HL-60 (cell line): Measurements from ENCODE around the gene SOCS2.

Experiments used
- DNase-seq, 2 experiments: peaks; one replicate each; pipeline ENCODE4 v3.0.0-alpha.2; 2010 to 2020; ENCODE audit warnings: low read depth in 1 of 2, low spot score in 1 of 2
- H3K27ac ChIP-seq: fragments of 250-450 bp; sonication (Bioruptor Pico); replicated peaks from 2 replicates; pipeline ENCODE4 v1.5.1; 2020; ENCODE audit warnings: mild to moderate bottlenecking, moderate library complexity
- H3K27me3 ChIP-seq: fragments of 250-450 bp; sonication (Bioruptor Pico); 2 replicates; pipeline ENCODE4 v1.5.1; 2021; ENCODE audit warnings: mild to moderate bottlenecking, moderate library complexity; ENCODE audit not compliant: insufficient read depth, poor library complexity, severe bottlenecking
- H3K4me3 ChIP-seq: replicated peaks from 2 replicates; pipeline ENCODE4 v1.5.1; 2011; ENCODE audit warnings: mild to moderate bottlenecking, control low read depth, low read length; ENCODE audit not compliant: insufficient read depth
- CTCF ChIP-seq: IDR thresholded peaks from one replicate; pipeline ENCODE4 v1.5.1; 2011; ENCODE audit warnings: low read length, control low read depth, inconsistent platforms; ENCODE audit not compliant: insufficient read depth
- POLR2AphosphoS5 ChIP-seq: IDR thresholded peaks from 2 replicates; pipeline ENCODE4 v1.6.1; 2012; ENCODE audit warnings: low read depth
- REST ChIP-seq: IDR thresholded peaks from 2 replicates; pipeline ENCODE4 v1.6.1; 2012; ENCODE audit warnings: low read depth; ENCODE audit not compliant: insufficient replicate concordance
- SPI1 ChIP-seq: IDR thresholded peaks from 2 replicates; pipeline ENCODE4 v1.6.1; 2012; ENCODE audit warnings: low read depth, mild to moderate bottlenecking, borderline replicate concordance

Gene SOCS2

GRCh38 chr12:93573552-93574223 is 1.2 kb downstream of the SOCS2 start:
- no peak for TF ChIP-seq POLR2AphosphoS5
- H3K27me3 ChIP-seq, result peaks cover 56% of the 10 kb centered on the region
- no peak for DNase-seq
- no peak overlapping the region for H3K27ac ChIP-seq
- H3K4me3 ChIP-seq, result no peak overlapping the region

- TF ChIP-seq SPI1 (no peak), POLR2AphosphoS5 (no peak), CTCF (no peak), REST (no peak)
- no peak for DNase-seq
- Histone ChIP-seq H3K27ac (no peak overlapping the region), H3K4me3 (no peak overlapping the region), H3K27me3 (peaks cover 38% of the 10 kb centered on the region)
Measured at GRCh38 chr12:93577222-93577621, 4.7 kb downstream of the SOCS2 start.

- no peak overlapping the region for H3K4me3 ChIP-seq
- TF ChIP-seq SPI1 (no peak), REST (no peak), CTCF (no peak)
- no peak overlapping the region for H3K27ac ChIP-seq
- peaks cover 28% of the 10 kb centered on the region for H3K27me3 ChIP-seq
- DNase-seq, result no peak
Measured at GRCh38 chr12:93578221-93578620, 5.7 kb downstream of the SOCS2 start.

GRCh38 chr12:93580682-93581081 is 8.2 kb downstream of the SOCS2 start:
- DNase-seq, result no peak
- no peak overlapping the region for H3K4me3 ChIP-seq
- H3K27me3 ChIP-seq, result peaks cover 16% of the 10 kb centered on the region
- no peak overlapping the region for H3K27ac ChIP-seq
- no peak for TF ChIP-seq CTCF
